Measurements from ENCODE around the gene TLE1.
"Not testable (repeated sequence)": the region's sequence is repeated elsewhere in the genome, so short reads cannot be mapped to it uniquely, and the experiment has no call there.

Gene TLE1

GRCh38 chr9:81661339-81661738 is 28.0 kb downstream of the TLE1 start:
- Histone ChIP-seq H3K4me1 (peaks cover 38% of the 10 kb centered on the region), H3K36me3 (peaks cover 72% of the 10 kb centered on the region), H3K27ac (no peak overlapping the region), H3K4me2 (no peak overlapping the region), H3K9ac (no peak overlapping the region), H3K9me3 (no peaks in the 10 kb centered on the region), H4K20me1 (peaks cover 100% of the 10 kb centered on the region), H3K4me3 (no peak overlapping the region), H3K27me3 (no peaks in the 10 kb centered on the region)
- no peak for TF ChIP-seq Cebpa-rat (IDR thresholded peaks at IDR 0.05)

GRCh38 chr9:81656871-81657337 is 32.4 kb downstream of the TLE1 start:
- peaks cover 19% of the 10 kb centered on the region for H3K4me1 ChIP-seq
- H3K27me3 ChIP-seq = no peaks in the 10 kb centered on the region
- H3K36me3 ChIP-seq = peaks cover 76% of the 10 kb centered on the region
- H3K9me3 ChIP-seq = peaks cover 4% of the 10 kb centered on the region; the same call in 1 of the 2 replicates
- peaks cover 99% of the 10 kb centered on the region for H4K20me1 ChIP-seq
- no peak for TF ChIP-seq Cebpa-rat (IDR thresholded peaks at IDR 0.05)
- H3K27ac ChIP-seq = no peak overlapping the region
- no peak overlapping the region for H3K4me3 ChIP-seq
- H3K9ac ChIP-seq = no peak overlapping the region
- no peak overlapping the region; the same call in 1 of the 2 replicates for H3K4me2 ChIP-seq

GRCh38 chr9:81656004-81656403 is 33.3 kb downstream of the TLE1 start:
- no peak overlapping the region for H3K4me3 ChIP-seq
- no peaks in the 10 kb centered on the region for H3K27me3 ChIP-seq
- peaks cover 99% of the 10 kb centered on the region for H4K20me1 ChIP-seq
- peak overlapping the region; percentile 44 for H3K4me2 ChIP-seq
- H3K9ac ChIP-seq = no peak overlapping the region
- H3K27ac ChIP-seq = no peak overlapping the region
- peaks cover 19% of the 10 kb centered on the region for H3K4me1 ChIP-seq
- H3K36me3 ChIP-seq = peaks cover 77% of the 10 kb centered on the region
- H3K9me3 ChIP-seq = peaks cover 4% of the 10 kb centered on the region; the same call in 1 of the 2 replicates
- TF ChIP-seq Cebpa-rat (IDR thresholded peaks at IDR 0.05) = no peak

GRCh38 chr9:81653240-81653639 is 36.1 kb downstream of the TLE1 start:
- no peak overlapping the region for H3K4me2 ChIP-seq
- peaks cover 19% of the 10 kb centered on the region for H3K4me1 ChIP-seq
- H3K36me3 ChIP-seq = peaks cover 87% of the 10 kb centered on the region

GRCh38 chr9:81652058-81652687 is 37.2 kb downstream of the TLE1 start:
- no peak overlapping the region for H3K9ac ChIP-seq
- H3K4me1 ChIP-seq = peaks cover 18% of the 10 kb centered on the region
- H4K20me1 ChIP-seq = peaks cover 94% of the 10 kb centered on the region
- no peak overlapping the region for H3K4me3 ChIP-seq
- H3K4me2 ChIP-seq = no peak overlapping the region
- TF ChIP-seq Cebpa-rat (IDR thresholded peaks at IDR 0.05) = no peak
- no peaks in the 10 kb centered on the region for H3K27me3 ChIP-seq
- H3K9me3 ChIP-seq = peaks cover 4% of the 10 kb centered on the region; the same call in 1 of the 2 replicates
- H3K27ac ChIP-seq = no peak overlapping the region
- peaks cover 93% of the 10 kb centered on the region for H3K36me3 ChIP-seq

More at GRCh38 chr9:81653240-81653639, 36.1 kb downstream of the TLE1 start:
- Histone ChIP-seq H3K9me3 (peaks cover 4% of the 10 kb centered on the region; the same call in 1 of the 2 replicates), H3K9ac (no peak overlapping the region), H4K20me1 (peaks cover 96% of the 10 kb centered on the region), H3K4me3 (no peak overlapping the region), H3K27ac (no peak overlapping the region), H3K27me3 (no peaks in the 10 kb centered on the region)
- TF ChIP-seq Cebpa-rat (IDR thresholded peaks at IDR 0.05) = no peak

- H3K4me1 ChIP-seq = peaks cover 5% of the 10 kb centered on the region
- no peak overlapping the region for H3K27ac ChIP-seq
- peaks cover 94% of the 10 kb centered on the region for H4K20me1 ChIP-seq
Observed at GRCh38 chr9:81650586-81651515, 38.5 kb downstream of the TLE1 start.

GRCh38 chr9:81649475-81650240 is 39.7 kb downstream of the TLE1 start:
- Histone ChIP-seq H3K36me3 (peaks cover 90% of the 10 kb centered on the region), H3K4me1 (no peaks in the 10 kb centered on the region), H4K20me1 (peaks cover 91% of the 10 kb centered on the region), H3K9me3 (no peaks in the 10 kb centered on the region), H3K4me2 (no peak overlapping the region), H3K4me3 (no peak overlapping the region), H3K27me3 (no peaks in the 10 kb centered on the region), H3K27ac (no peak overlapping the region), H3K9ac (no peak overlapping the region)
- no peak for TF ChIP-seq Cebpa-rat (IDR thresholded peaks at IDR 0.05)

More at GRCh38 chr9:81650586-81651515, 38.5 kb downstream of the TLE1 start:
- Histone ChIP-seq H3K36me3 (peaks cover 95% of the 10 kb centered on the region), H3K4me3 (no peak overlapping the region), H3K9me3 (peaks cover 4% of the 10 kb centered on the region; the same call in 1 of the 2 replicates), H3K9ac (no peak overlapping the region), H3K4me2 (no peak overlapping the region), H3K27me3 (no peaks in the 10 kb centered on the region)
- no peak for TF ChIP-seq Cebpa-rat (IDR thresholded peaks at IDR 0.05)

GRCh38 chr9:81648891-81649290 is 40.5 kb downstream of the TLE1 start:
- Histone ChIP-seq H3K36me3 (peaks cover 91% of the 10 kb centered on the region), H3K27ac (no peak overlapping the region), H3K9ac (no peak overlapping the region), H4K20me1 (peaks cover 91% of the 10 kb centered on the region), H3K4me1 (no peaks in the 10 kb centered on the region), H3K4me3 (no peak overlapping the region), H3K27me3 (no peaks in the 10 kb centered on the region), H3K4me2 (no peak overlapping the region), H3K9me3 (no peaks in the 10 kb centered on the region)
- TF ChIP-seq Cebpa-rat (IDR thresholded peaks at IDR 0.05) = no peak

GRCh38 chr9:81646337-81646736 is 43.0 kb downstream of the TLE1 start:
- no peaks in the 10 kb centered on the region for H3K4me1 ChIP-seq
- no peak overlapping the region for H3K27ac ChIP-seq
- H4K20me1 ChIP-seq = peaks cover 81% of the 10 kb centered on the region
- TF ChIP-seq Cebpa-rat (IDR thresholded peaks at IDR 0.05) = no peak
- H3K36me3 ChIP-seq = peaks cover 91% of the 10 kb centered on the region
- no peak overlapping the region for H3K4me3 ChIP-seq
- H3K9ac ChIP-seq = no peak overlapping the region
- H3K4me2 ChIP-seq = no peak overlapping the region
- H3K27me3 ChIP-seq = no peaks in the 10 kb centered on the region
- H3K9me3 ChIP-seq = no peaks in the 10 kb centered on the region

- H3K9me3 ChIP-seq, H3K4me3 ChIP-seq, H3K9ac ChIP-seq, H3K27ac ChIP-seq, H3K4me1 ChIP-seq, H3K27me3 ChIP-seq, H3K4me2 ChIP-seq: not testable (repeated sequence)
- H3K36me3 ChIP-seq = peaks cover 86% of the 10 kb centered on the region
- H4K20me1 ChIP-seq = peaks cover 81% of the 10 kb centered on the region
Observed at GRCh38 chr9:81644513-81644912, 44.8 kb downstream of the TLE1 start.

Data from BLaER1 (cell line).